Endothelial cell of umbilical vein (primary cell): ENCODE results near the gene HMG20B. TPM values are rescaled to one million over a fixed set of nuclear protein-coding genes. Genes with fewer than 3 reads are reported as not detected.

Source experiments
- BruUV-seq: library from RNA; stranded (reverse); fragments of 400-500 nt; replicated peaks from 2 replicates; lab custom pipeline; 2021; lab: Mats Ljungman, UMichigan
- CTCF ChIA-PET: fragments of 300-600, 350-600 bp; sonication (Branson Sonifier 250); formaldehyde crosslinking; loops from one replicate; lab custom pipeline; 2021; ENCODE audit warnings: antibody characterized with exemption, inconsistent platforms; lab: Charles Lee
- POLR2A ChIA-PET: fragments of 300-600, 350-600 bp; sonication (Branson Sonifier 250); formaldehyde crosslinking; loops from one replicate; lab custom pipeline; 2021; ENCODE audit warnings: antibody characterized with exemption, inconsistent platforms; lab: Charles Lee
- DNase-seq: peaks from one replicate; pipeline ENCODE4 v3.0.0-alpha.2; 2011; ENCODE audit warnings: low read depth, low spot score
- FAIRE-seq: peaks from 2 replicates; lab custom pipeline; 2011; peaks lifted over from hg19 to GRCh38; lab: Jason Lieb, UNC
- H2AFZ ChIP-seq: 2 replicates; pipeline ENCODE4 v1.6.0; 2012; ENCODE audit warnings: low read depth, low read length, control low read depth, inconsistent platforms
- H3K27ac ChIP-seq: 2 replicates; pipeline ENCODE4 v1.5.1; 2011; ENCODE audit warnings: low read depth, mild to moderate bottlenecking, control low read depth, low read length, moderate library complexity; ENCODE audit not compliant: insufficient read depth
- H3K27me3 ChIP-seq, 2 experiments: 2 replicates each; pipeline versions ENCODE4 v1.6.0 to v1.6.1; 2011; ENCODE audit warnings: low read length in 2 of 2, mixed read lengths in 1 of 2; ENCODE audit not compliant: control insufficient read depth in 2 of 2, insufficient read depth in 2 of 2
- H3K36me3 ChIP-seq, 2 experiments: 2 replicates in 1 of 2; 3 replicates in 1 of 2; pipeline ENCODE4 v1.5.1; 2011; ENCODE audit warnings: low read length in 2 of 2, mild to moderate bottlenecking in 1 of 2, moderate library complexity in 1 of 2; ENCODE audit not compliant: control insufficient read depth in 2 of 2, insufficient read depth in 2 of 2; ENCODE audit errors: extremely low read depth in 1 of 2
- H3K4me1 ChIP-seq: 3 replicates; pipeline ENCODE4 v1.5.1; 2011; ENCODE audit warnings: mild to moderate bottlenecking, low read length; ENCODE audit not compliant: control insufficient read depth, insufficient read depth; ENCODE audit errors: extremely low read depth
- H3K4me2 ChIP-seq: 2 replicates; pipeline ENCODE4 v1.6.1; 2011; ENCODE audit warnings: low read length, control low read depth, mixed read lengths; ENCODE audit not compliant: insufficient read depth
- H3K4me3 ChIP-seq, 3 experiments: fragments of 200-600 bp in 1 of 3; sonication (generic), shearing (Covaris generic) in 1 of 3; replicated peaks in 1 of 3; 2 replicates each; pipeline ENCODE4 v1.5.1; 2011 to 2016; ENCODE audit warnings: control low read depth in 3 of 3, low read length in 3 of 3, mild to moderate bottlenecking in 2 of 3, inconsistent platforms in 1 of 3, low read depth in 1 of 3, moderate library complexity in 1 of 3; ENCODE audit not compliant: insufficient read depth in 1 of 3
- H3K79me2 ChIP-seq: 2 replicates; pipeline ENCODE4 v1.6.0; 2012; ENCODE audit warnings: low read length, inconsistent platforms; ENCODE audit not compliant: control insufficient read depth, insufficient read depth
- H3K9ac ChIP-seq: replicated peaks from 2 replicates; pipeline ENCODE3; 2011; ENCODE audit warnings: low read length, control low read depth; ENCODE audit not compliant: insufficient read depth; ENCODE audit errors: extremely low read depth
- H3K9me1 ChIP-seq: replicated peaks from 3 replicates; pipeline ENCODE4 v1.6.0; 2011; ENCODE audit warnings: mild to moderate bottlenecking, low read length; ENCODE audit not compliant: control insufficient read depth, insufficient read depth; ENCODE audit errors: extremely low read depth
- H3K9me3 ChIP-seq: replicated peaks from 2 replicates; pipeline ENCODE4 v1.5.1; 2012; ENCODE audit warnings: low read length, inconsistent platforms; ENCODE audit not compliant: control insufficient read depth, insufficient read depth
- H4K20me1 ChIP-seq: replicated peaks from 2 replicates; pipeline ENCODE3; 2011; ENCODE audit warnings: mild to moderate bottlenecking, low read length; ENCODE audit not compliant: control insufficient read depth, insufficient read depth; ENCODE audit errors: extremely low read depth
- GATA2 ChIP-seq: IDR thresholded peaks from 2 replicates; pipeline ENCODE4 v1.7.0; 2011; ENCODE audit warnings: low read depth, mild to moderate bottlenecking, moderate library complexity, mixed read lengths, low read length; ENCODE audit not compliant: insufficient read length, insufficient read depth
- JUN ChIP-seq: IDR thresholded peaks from 2 replicates; pipeline ENCODE4 v1.6.1; 2011; ENCODE audit warnings: borderline replicate concordance, low read depth; ENCODE audit not compliant: insufficient read length, insufficient read depth
- dilution Hi-C: fragments of 300-500 bp; cut with MboI; formaldehyde crosslinking; loops from one replicate; pipeline ENCODE4 v1.15.0; 2019; ENCODE audit warnings: low sequenced_read_pairs; ENCODE audit not compliant: extremely low pct_ligation_motif_present
- intact Hi-C: fragments of 100-400 bp; cut with micrococcal nuclease; formaldehyde crosslinking; loops from one replicate; pipeline ENCODE4 v1.10.0; 2022
- polyA plus RNA-seq, 4 experiments: library from polyadenylated mRNA; depleted of rRNA in 3 of 4; stranded (reverse) in 3 of 4; unstranded in 1 of 4; fragments of >200 nt; gene quantifications; 2 replicates each; pipeline versions ENCODE4 v1.2.1 to v1.2.3, GENCODE V29; 2011 to 2012; ENCODE audit warnings: missing spikeins in 1 of 4
- total RNA-seq: library from RNA; stranded (reverse); gene quantifications from 2 replicates; pipeline ENCODE4 v1.2.3, GENCODE V29; 2021
- TF ChIP-seq, protein P1 (sequence below), 2 donors: IDR thresholded peaks; 1 replicate in 1 of 2; 2 replicates in 1 of 2; pipeline ENCODE4 v1.5.1; 2011; ENCODE audit warnings: low read length in 2 of 2, mild to moderate bottlenecking in 2 of 2, moderate library complexity in 2 of 2, control low read depth in 1 of 2, inconsistent platforms in 1 of 2, low read depth in 1 of 2; ENCODE audit not compliant: insufficient read depth in 1 of 2; ENCODE audit errors: extremely low read depth in 1 of 2

HMG20B gene
- total and polyA plus RNA-seq, 2 donors (not counting 3 experiments of a cell fraction or from before 2014, with no cell fraction given) = 53.2 to 98.2 TPM

DNA sequence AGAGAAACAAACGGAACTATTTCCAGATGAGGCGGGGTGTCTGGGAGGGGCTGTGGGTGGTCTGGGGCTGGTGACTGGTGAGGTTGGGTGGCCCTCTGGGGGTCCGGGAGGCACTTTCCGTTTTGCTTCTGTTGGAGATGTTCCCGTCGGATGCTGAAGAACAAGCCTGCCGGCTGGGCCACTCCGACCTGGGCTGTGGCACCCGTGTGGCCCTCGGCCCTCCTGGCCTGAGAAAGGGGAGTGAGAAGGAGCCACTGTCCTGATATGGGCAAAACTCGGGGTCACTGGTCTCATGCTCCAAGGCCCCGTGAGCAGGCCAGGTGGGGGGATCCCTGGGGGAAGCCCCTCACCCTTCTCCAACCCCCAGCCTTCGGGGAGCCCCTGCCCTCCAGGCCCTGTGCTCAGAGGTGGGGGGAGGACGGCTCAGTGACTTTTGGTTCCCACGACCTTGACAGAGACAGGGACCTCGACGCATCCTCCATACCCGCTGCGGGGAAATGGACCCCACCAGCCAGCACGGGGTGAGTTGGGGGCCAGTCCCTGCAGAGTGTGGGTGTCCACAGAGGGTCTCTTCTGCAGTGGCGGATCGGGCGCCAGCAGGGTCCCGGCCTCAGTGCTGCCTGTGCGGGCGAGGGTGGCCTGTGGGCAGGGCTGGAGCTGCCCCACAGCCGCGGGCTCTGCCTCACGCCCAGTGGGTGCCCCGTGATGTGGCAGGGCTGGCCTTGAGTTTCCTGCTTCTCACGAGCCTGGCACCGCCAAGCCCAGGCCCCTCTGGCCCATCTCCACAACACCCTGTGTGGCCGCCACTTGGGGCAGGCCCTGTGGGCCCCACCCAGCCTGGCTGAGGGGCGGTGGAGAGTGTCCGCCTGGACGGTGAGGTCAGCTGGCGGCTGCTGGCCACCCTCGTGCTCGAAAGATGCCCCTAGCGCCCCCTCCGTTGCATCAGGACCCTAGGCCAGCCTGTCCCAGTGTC, 38.3 kb downstream of the HMG20B start:
- intact Hi-C loops = no loop called here
- CTCF ChIA-PET = no interaction called here

More for the DNA sequence above, 38.3 kb downstream of the HMG20B start:
- Histone ChIP-seq H3K79me2 (no peaks in the 10 kb centered on the region), H3K27me3 (no peaks in the 10 kb centered on the region), H3K9ac (no peak overlapping the region), H3K9me3 (no peaks in the 10 kb centered on the region), H3K36me3 (peaks cover 0 to 15% of the 10 kb centered on the region in 2 experiments), H3K4me3 (no peak overlapping the region), H3K4me1 (peaks cover 23% of the 10 kb centered on the region), H4K20me1 (no peaks in the 10 kb centered on the region), H3K27ac (no peak overlapping the region), H3K9me1 (no peaks in the 10 kb centered on the region), H3K4me2 (no peak overlapping the region), H2AFZ (no peak overlapping the region)
- BruUV-seq = no TSS peak
- dilution Hi-C loops = no loop called here
- FAIRE-seq (no peak), DNase-seq (no peak)
- TF ChIP-seq GATA2 = no peak
- TF ChIP-seq, protein P1, sequence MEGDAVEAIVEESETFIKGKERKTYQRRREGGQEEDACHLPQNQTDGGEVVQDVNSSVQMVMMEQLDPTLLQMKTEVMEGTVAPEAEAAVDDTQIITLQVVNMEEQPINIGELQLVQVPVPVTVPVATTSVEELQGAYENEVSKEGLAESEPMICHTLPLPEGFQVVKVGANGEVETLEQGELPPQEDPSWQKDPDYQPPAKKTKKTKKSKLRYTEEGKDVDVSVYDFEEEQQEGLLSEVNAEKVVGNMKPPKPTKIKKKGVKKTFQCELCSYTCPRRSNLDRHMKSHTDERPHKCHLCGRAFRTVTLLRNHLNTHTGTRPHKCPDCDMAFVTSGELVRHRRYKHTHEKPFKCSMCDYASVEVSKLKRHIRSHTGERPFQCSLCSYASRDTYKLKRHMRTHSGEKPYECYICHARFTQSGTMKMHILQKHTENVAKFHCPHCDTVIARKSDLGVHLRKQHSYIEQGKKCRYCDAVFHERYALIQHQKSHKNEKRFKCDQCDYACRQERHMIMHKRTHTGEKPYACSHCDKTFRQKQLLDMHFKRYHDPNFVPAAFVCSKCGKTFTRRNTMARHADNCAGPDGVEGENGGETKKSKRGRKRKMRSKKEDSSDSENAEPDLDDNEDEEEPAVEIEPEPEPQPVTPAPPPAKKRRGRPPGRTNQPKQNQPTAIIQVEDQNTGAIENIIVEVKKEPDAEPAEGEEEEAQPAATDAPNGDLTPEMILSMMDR (IDR thresholded peaks at IDR 0.05; ENCODE audit: extremely low read depth in 1 of 2, insufficient read depth in 1 of 2, low read depth in 1 of 2, low read length in 2 of 2) = no peak
- TF ChIP-seq JUN = no peak
- POLR2A ChIA-PET = no interaction called here
